Smooth muscle cell (in vitro differentiated cells): Measurements from ENCODE around the gene PDZRN3. TPM values are rescaled to one million over a fixed set of nuclear protein-coding genes. Genes with fewer than 3 reads are reported as not detected.

ENCODE experiments used
- DNase-seq: peaks from one replicate; lab custom pipeline; 2025; ENCODE audit not compliant: unreplicated experiment; lab: John Stamatoyannopoulos, UW
- H2AFZ ChIP-seq: fragments of 200-600 bp; sonication (generic); 2 replicates; pipeline ENCODE4 v1.6.0; 2016; ENCODE audit warnings: antibody characterized with exemption, low read depth, mild to moderate bottlenecking
- H3F3A ChIP-seq: fragments of 200-600 bp; sonication (generic); 2 replicates; pipeline ENCODE4 v1.6.0; 2017; ENCODE audit warnings: antibody characterized with exemption, low read depth
- H3K27ac ChIP-seq: fragments of 200-600 bp; sonication (generic); 2 replicates; pipeline ENCODE4 v1.5.1; 2016; ENCODE audit warnings: low read depth, mild to moderate bottlenecking
- H3K27me3 ChIP-seq: fragments of 200-600 bp; sonication (generic); 2 replicates; pipeline ENCODE4 v1.6.1; 2016; ENCODE audit warnings: low read depth, mild to moderate bottlenecking
- H3K36me3 ChIP-seq: fragments of 200-600 bp; sonication (generic); 2 replicates; pipeline ENCODE4 v1.5.1; 2016; ENCODE audit warnings: low read depth
- H3K4me1 ChIP-seq: fragments of 200-600 bp; sonication (generic); 2 replicates; pipeline ENCODE4 v1.5.1; 2016; ENCODE audit warnings: low read depth
- H3K4me2 ChIP-seq: fragments of 200-600 bp; sonication (generic); 2 replicates; pipeline ENCODE4 v1.6.0; 2016; ENCODE audit warnings: mild to moderate bottlenecking
- H3K4me3 ChIP-seq: fragments of 200-600 bp; sonication (generic); 2 replicates; pipeline ENCODE4 v1.5.1; 2016; ENCODE audit warnings: mild to moderate bottlenecking
- H3K79me2 ChIP-seq: fragments of 200-600 bp; sonication (generic); 2 replicates; pipeline ENCODE4 v1.6.0; 2016; ENCODE audit warnings: low read depth, mild to moderate bottlenecking
- H3K9ac ChIP-seq: fragments of 200-600 bp; sonication (generic); 2 replicates; pipeline ENCODE4 v1.6.0; 2016; ENCODE audit warnings: low read depth
- H3K9me3 ChIP-seq: fragments of 200-600 bp; sonication (generic); replicated peaks from 2 replicates; pipeline ENCODE4 v1.5.1; 2016; ENCODE audit warnings: low read depth
- H4K20me1 ChIP-seq: fragments of 200-600 bp; sonication (generic); 2 replicates; pipeline ENCODE4 v1.6.0; 2016; ENCODE audit warnings: low read depth
- WGBS: methylation state at CpG from one replicate; pipeline ENCODE4 v1.1.7; 2016; ENCODE audit warnings: low lambda C conversion rate; 5-methylcytosine and 5-hydroxymethylcytosine counted together
- polyA plus RNA-seq: library from polyadenylated mRNA; unstranded; fragments of >200 nt; fragmentation: Nextera tagmentation; extraction: Ambion mirVana; gene quantifications from 2 replicates; pipeline ENCODE4 v1.2.1, GENCODE V29; 2016
- total RNA-seq: library from RNA; depleted of rRNA; stranded (reverse); fragments of >200 nt; gene quantifications from 2 replicates; pipeline ENCODE4 v1.2.3, GENCODE V29; 2014
- TF ChIP-seq, protein P1 (sequence below): fragments of 200-600 bp; sonication (generic); IDR thresholded peaks from 2 replicates; pipeline ENCODE4 v1.5.1; 2017; ENCODE audit warnings: borderline replicate concordance, mild to moderate bottlenecking, antibody characterized with exemption; ENCODE audit not compliant: insufficient read depth, poor library complexity, severe bottlenecking

Gene PDZRN3
- total and polyA plus RNA-seq, 2 experiments from 2014 or later: 99.5 to 128 TPM

DNA sequence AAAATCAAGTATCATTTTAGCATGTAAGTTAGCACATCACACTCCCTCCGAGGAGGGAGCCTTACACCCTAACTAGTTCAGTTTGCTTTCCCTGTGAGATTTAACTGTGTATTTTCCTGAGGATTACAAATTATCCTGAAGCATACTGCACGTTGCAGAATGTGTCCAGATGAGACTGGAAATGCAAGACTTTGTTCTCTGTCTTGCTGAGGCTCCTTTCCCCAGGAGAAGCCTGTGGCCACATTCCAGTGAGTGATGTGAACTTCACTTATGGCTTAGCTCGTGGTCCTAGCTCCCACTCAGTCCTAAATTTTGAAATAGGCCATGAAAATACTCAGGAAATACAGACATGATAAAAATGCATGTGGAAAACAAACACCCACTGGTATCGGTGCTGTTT lies 23.7 kb downstream of the PDZRN3 start:
- no peak overlapping the region for H2AFZ ChIP-seq
- TF ChIP-seq, protein P1, sequence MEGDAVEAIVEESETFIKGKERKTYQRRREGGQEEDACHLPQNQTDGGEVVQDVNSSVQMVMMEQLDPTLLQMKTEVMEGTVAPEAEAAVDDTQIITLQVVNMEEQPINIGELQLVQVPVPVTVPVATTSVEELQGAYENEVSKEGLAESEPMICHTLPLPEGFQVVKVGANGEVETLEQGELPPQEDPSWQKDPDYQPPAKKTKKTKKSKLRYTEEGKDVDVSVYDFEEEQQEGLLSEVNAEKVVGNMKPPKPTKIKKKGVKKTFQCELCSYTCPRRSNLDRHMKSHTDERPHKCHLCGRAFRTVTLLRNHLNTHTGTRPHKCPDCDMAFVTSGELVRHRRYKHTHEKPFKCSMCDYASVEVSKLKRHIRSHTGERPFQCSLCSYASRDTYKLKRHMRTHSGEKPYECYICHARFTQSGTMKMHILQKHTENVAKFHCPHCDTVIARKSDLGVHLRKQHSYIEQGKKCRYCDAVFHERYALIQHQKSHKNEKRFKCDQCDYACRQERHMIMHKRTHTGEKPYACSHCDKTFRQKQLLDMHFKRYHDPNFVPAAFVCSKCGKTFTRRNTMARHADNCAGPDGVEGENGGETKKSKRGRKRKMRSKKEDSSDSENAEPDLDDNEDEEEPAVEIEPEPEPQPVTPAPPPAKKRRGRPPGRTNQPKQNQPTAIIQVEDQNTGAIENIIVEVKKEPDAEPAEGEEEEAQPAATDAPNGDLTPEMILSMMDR: no peak
- no peak for DNase-seq
- no peaks in the 10 kb centered on the region for H3K9me3 ChIP-seq
- H4K20me1 ChIP-seq: peaks cover 73% of the 10 kb centered on the region
- peak overlapping the region; percentile 93 for H3K27ac ChIP-seq
- no peaks in the 10 kb centered on the region for H3K27me3 ChIP-seq
- 7% methylated on average over 4 of the region's 4 CpGs for WGBS
- H3K79me2 ChIP-seq: peaks cover 63% of the 10 kb centered on the region
- peaks cover 49% of the 10 kb centered on the region for H3F3A ChIP-seq
- H3K36me3 ChIP-seq: no peaks in the 10 kb centered on the region
- H3K4me1 ChIP-seq: peaks cover 41% of the 10 kb centered on the region
- peak overlapping the region; percentile 52 for H3K4me2 ChIP-seq
- peak overlapping the region; percentile 24 for H3K9ac ChIP-seq
- H3K4me3 ChIP-seq: no peak overlapping the region

DNA sequence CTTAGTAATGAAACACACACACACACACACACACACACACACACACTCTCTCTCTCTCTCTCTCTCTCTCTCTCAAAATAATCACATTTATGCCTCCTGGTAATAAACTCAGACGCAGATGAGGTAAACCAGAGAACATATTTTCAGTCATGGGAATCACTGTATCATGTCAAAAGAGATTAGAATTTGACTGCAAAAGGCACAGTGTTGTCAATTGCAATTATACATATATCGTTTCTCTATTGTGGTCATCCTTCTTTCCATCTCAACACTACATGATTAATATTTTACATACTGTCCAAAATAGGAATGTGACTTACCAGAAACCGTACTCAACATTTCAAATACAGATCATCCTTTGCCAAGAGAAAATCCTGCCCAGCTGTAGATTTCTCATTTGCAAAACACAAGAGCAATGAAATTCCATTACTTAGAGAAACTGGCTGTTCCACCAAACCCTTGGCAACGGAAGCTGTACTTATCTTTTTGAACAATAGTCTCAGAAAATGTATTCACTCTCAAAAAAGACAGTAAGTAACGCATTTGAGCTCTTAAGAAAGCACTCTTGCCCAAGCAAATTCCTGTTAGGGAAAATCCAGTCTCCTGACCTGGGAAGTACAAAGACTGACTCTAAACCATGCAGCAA lies 24.3 kb downstream of the PDZRN3 start:
- Histone ChIP-seq H4K20me1 (peaks cover 73% of the 10 kb centered on the region), H2AFZ (no peak overlapping the region), H3K27me3 (no peaks in the 10 kb centered on the region), H3K4me1 (peaks cover 41% of the 10 kb centered on the region), H3F3A (peaks cover 43% of the 10 kb centered on the region), H3K79me2 (peaks cover 63% of the 10 kb centered on the region), H3K36me3 (no peaks in the 10 kb centered on the region), H3K9me3 (no peaks in the 10 kb centered on the region), H3K4me3 (no peak overlapping the region), H3K4me2 (peak overlapping the region; percentile 52), H3K9ac (peak overlapping the region; percentile 24), H3K27ac (peak overlapping the region; percentile 93)
- DNase-seq: no peak
- TF ChIP-seq, protein P1: no peak
- 6% methylated on average over 5 of the region's 5 CpGs for WGBS

DNA sequence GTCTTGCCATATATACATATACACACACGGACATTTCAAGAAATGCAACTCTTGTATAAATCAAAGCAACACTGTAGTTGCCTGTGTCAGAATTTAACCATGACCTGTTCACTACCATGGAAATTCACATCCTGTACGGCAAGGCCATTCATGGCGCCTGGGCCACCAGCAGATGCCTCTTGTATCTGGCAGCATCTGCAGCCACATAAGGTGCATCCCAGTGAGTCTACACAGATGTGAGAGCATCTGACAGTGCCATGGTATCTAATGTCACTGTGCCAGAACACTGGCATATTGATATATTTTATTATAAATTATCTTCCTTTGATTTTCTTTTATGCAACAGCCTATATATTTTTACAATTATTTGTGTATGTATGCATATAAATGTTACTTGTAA lies 25.1 kb downstream of the PDZRN3 start:
- Histone ChIP-seq H3K36me3 (peaks cover 6% of the 10 kb centered on the region), H3K4me3 (no peak overlapping the region), H3K27ac (peak overlapping the region; percentile 93), H3F3A (peaks cover 37% of the 10 kb centered on the region), H3K4me1 (peaks cover 41% of the 10 kb centered on the region), H3K27me3 (no peaks in the 10 kb centered on the region), H4K20me1 (peaks cover 73% of the 10 kb centered on the region), H3K79me2 (peaks cover 70% of the 10 kb centered on the region), H3K9me3 (no peaks in the 10 kb centered on the region), H3K4me2 (peak overlapping the region; percentile 52), H3K9ac (no peak overlapping the region), H2AFZ (no peak overlapping the region)
- TF ChIP-seq, protein P1: no peak
- no peak for DNase-seq
- WGBS: 98% methylated on average over 3 of the region's 3 CpGs

DNA sequence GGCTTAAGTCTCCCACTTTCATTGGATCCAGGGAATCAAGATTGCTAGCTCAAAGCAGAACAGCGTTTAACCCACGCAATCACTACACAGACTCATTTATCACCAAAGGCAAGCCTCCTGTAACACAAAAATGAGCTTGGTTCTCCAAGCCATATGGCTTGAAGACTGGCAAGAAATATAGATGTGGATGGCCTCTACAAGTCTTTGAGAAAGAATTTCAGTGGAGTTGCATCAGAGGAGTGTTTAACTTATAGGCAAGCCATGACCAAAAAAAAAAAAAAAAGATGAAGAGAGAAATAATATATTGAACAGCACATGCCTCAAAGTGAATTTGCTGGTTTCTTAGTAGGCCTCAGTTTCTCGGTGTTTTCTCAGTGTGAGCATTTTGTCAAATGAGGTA lies 27.3 kb downstream of the PDZRN3 start:
- peaks cover 29% of the 10 kb centered on the region for H3F3A ChIP-seq
- H3K27me3 ChIP-seq: no peaks in the 10 kb centered on the region
- TF ChIP-seq, protein P1: no peak
- H3K27ac ChIP-seq: peak overlapping the region; percentile 39
- WGBS: 70% methylated on average over 3 of the region's 3 CpGs
- H3K4me2 ChIP-seq: no peak overlapping the region
- no peak overlapping the region for H3K4me3 ChIP-seq
- no peak overlapping the region for H2AFZ ChIP-seq
- DNase-seq: no peak
- H3K79me2 ChIP-seq: peaks cover 75% of the 10 kb centered on the region
- peaks cover 30% of the 10 kb centered on the region for H3K4me1 ChIP-seq
- H3K36me3 ChIP-seq: peaks cover 6% of the 10 kb centered on the region
- H3K9ac ChIP-seq: no peak overlapping the region
- peaks cover 85% of the 10 kb centered on the region for H4K20me1 ChIP-seq
- H3K9me3 ChIP-seq: no peaks in the 10 kb centered on the region
